H1 (cell line): ENCODE results near the gene KRT4. TPM values are rescaled to one million over a fixed set of nuclear protein-coding genes. Genes with fewer than 3 reads are reported as not detected.

ENCODE experiments used
- CTCF ChIA-PET: fragments of 300-600 bp; sonication (Branson Sonifier 250); formaldehyde crosslinking; loops from one replicate; lab custom pipeline; 2021; ENCODE audit not compliant: partially characterized antibody; lab: Charles Lee
- POLR2A ChIA-PET: fragments of 300-600 bp; sonication (Branson Sonifier 250); formaldehyde crosslinking; loops from one replicate; lab custom pipeline; 2021; ENCODE audit warnings: inconsistent platforms; ENCODE audit not compliant: partially characterized antibody; lab: Charles Lee
- DNase-seq, 2 experiments: peaks; one replicate each; pipeline versions ENCODE4 v3.0.0 to v3.0.0-alpha.2; 2010 to 2022; ENCODE audit warnings: low spot score in 2 of 2, low read depth in 1 of 2, mixed read lengths in 1 of 2
- FAIRE-seq: peaks from 2 replicates; lab custom pipeline; 2011; peaks lifted over from hg19 to GRCh38; lab: Jason Lieb, UNC
- H2AFZ ChIP-seq: 2 replicates; pipeline ENCODE4 v1.8.1; 2012; ENCODE audit warnings: low read length, inconsistent platforms
- H2AK5ac ChIP-seq: 2 replicates; pipeline ENCODE4 v1.6.1; 2013; ENCODE audit warnings: low read depth, low read length
- H2BK120ac ChIP-seq: replicated peaks from 2 replicates; pipeline ENCODE3; 2013; ENCODE audit warnings: low read depth, low read length, inconsistent platforms
- H2BK12ac ChIP-seq: 2 replicates; pipeline ENCODE4 v1.6.1; 2013; ENCODE audit warnings: low read depth, low read length
- H2BK15ac ChIP-seq: 2 replicates; pipeline ENCODE4 v1.6.1; 2013; ENCODE audit warnings: low read length
- H2BK20ac ChIP-seq: 2 replicates; pipeline ENCODE4 v1.6.1; 2013; ENCODE audit warnings: low read length
- H2BK5ac ChIP-seq: 2 replicates; pipeline ENCODE4 v1.6.1; 2013; ENCODE audit warnings: low read depth, low read length
- H3K14ac ChIP-seq: 2 replicates; pipeline ENCODE4 v1.6.1; 2013; ENCODE audit warnings: inconsistent platforms; ENCODE audit not compliant: insufficient read length
- H3K18ac ChIP-seq: 2 replicates; pipeline ENCODE4 v1.6.1; 2013; ENCODE audit warnings: low read length; ENCODE audit errors: extremely low read depth
- H3K23ac ChIP-seq: 2 replicates; pipeline ENCODE4 v1.6.1; 2013; ENCODE audit warnings: inconsistent platforms; ENCODE audit not compliant: insufficient read length
- H3K23me2 ChIP-seq: 2 replicates; pipeline ENCODE4 v1.6.1; 2013; ENCODE audit warnings: low read depth, low read length
- H3K27ac ChIP-seq: 2 replicates; pipeline ENCODE4 v1.6.1; 2011; ENCODE audit warnings: low read depth, low read length, inconsistent platforms
- H3K27me3 ChIP-seq, 4 experiments: replicated peaks in 1 of 4; 1 replicate in 1 of 4; 2 replicates in 3 of 4; pipeline versions ENCODE4 v1.6.1 to v1.8.1; 2011 to 2013; ENCODE audit warnings: low read length in 3 of 4, mild to moderate bottlenecking in 3 of 4, inconsistent platforms in 2 of 4, mixed read lengths in 2 of 4, moderate library complexity in 1 of 4; ENCODE audit not compliant: control insufficient read depth in 3 of 4, insufficient read depth in 3 of 4; ENCODE audit errors: extremely low read depth in 1 of 4
- H3K36me3 ChIP-seq, 4 experiments: 2 replicates each; pipeline versions ENCODE4 v1.6.1 to v1.8.1; 2011 to 2013; ENCODE audit warnings: mild to moderate bottlenecking in 4 of 4, low read length in 3 of 4, moderate library complexity in 2 of 4, control low read depth in 1 of 4, inconsistent platforms in 1 of 4; ENCODE audit not compliant: insufficient read depth in 4 of 4, control insufficient read depth in 2 of 4
- H3K4ac ChIP-seq: replicated peaks from 2 replicates; pipeline ENCODE3; 2013; ENCODE audit warnings: low read length, low read depth, mixed read lengths, inconsistent platforms; ENCODE audit not compliant: insufficient read length
- H3K4me1 ChIP-seq, 4 experiments: replicated peaks in 1 of 4; 1 replicate in 1 of 4; 2 replicates in 3 of 4; pipeline versions ENCODE4 v1.6.1 to v1.8.1; 2011 to 2013; ENCODE audit warnings: low read length in 3 of 4, inconsistent platforms in 2 of 4, mixed read lengths in 1 of 4; ENCODE audit not compliant: insufficient read depth in 4 of 4, control insufficient read depth in 3 of 4
- H3K4me2 ChIP-seq, 2 experiments: 2 replicates each; pipeline versions ENCODE4 v1.6.1 to v1.8.1; 2011 to 2013; ENCODE audit warnings: low read depth in 2 of 2, low read length in 2 of 2, control low read depth in 1 of 2, inconsistent platforms in 1 of 2, mild to moderate bottlenecking in 1 of 2; ENCODE audit not compliant: insufficient read depth in 1 of 2
- H3K4me3 ChIP-seq, 4 experiments: fragments of 200-600, 300-600 bp in 1 of 4; sonication (generic), shearing (Covaris generic), sonication (Bioruptor Twin) in 1 of 4; 2 replicates each; pipeline versions ENCODE4 v1.5.1 to v1.8.1; 2011 to 2016; ENCODE audit warnings: low read length in 4 of 4, low read depth in 3 of 4, control low read depth in 2 of 4, inconsistent platforms in 2 of 4, mild to moderate bottlenecking in 2 of 4, mixed read lengths in 1 of 4, moderate library complexity in 1 of 4; ENCODE audit not compliant: insufficient read depth in 2 of 4; ENCODE audit errors: extremely low read depth in 1 of 4
- H3K56ac ChIP-seq: replicated peaks from 2 replicates; pipeline ENCODE3; 2013; ENCODE audit warnings: low read depth, mild to moderate bottlenecking, mixed read lengths, low read length, inconsistent platforms; ENCODE audit not compliant: insufficient read length
- H3K79me1 ChIP-seq: 2 replicates; pipeline ENCODE4 v1.6.1; 2013; ENCODE audit warnings: low read depth, low read length, control low read depth
- H3K79me2 ChIP-seq, 2 experiments: 2 replicates each; pipeline versions ENCODE4 v1.6.1 to v1.8.1; 2012 to 2013; ENCODE audit warnings: low read length in 2 of 2, mild to moderate bottlenecking in 2 of 2, inconsistent platforms in 1 of 2; ENCODE audit not compliant: insufficient read depth in 2 of 2, control insufficient read depth in 1 of 2
- H3K9ac ChIP-seq, 4 experiments: replicated peaks in 1 of 4; 1 replicate in 1 of 4; 2 replicates in 3 of 4; pipeline versions ENCODE4 v1.6.1 to v1.8.1; 2011 to 2013; ENCODE audit warnings: low read depth in 3 of 4, low read length in 3 of 4, control low read depth in 2 of 4, mild to moderate bottlenecking in 2 of 4, moderate library complexity in 2 of 4, inconsistent platforms in 1 of 4; ENCODE audit errors: extremely low read depth in 1 of 4
- H3K9me3 ChIP-seq, 2 experiments: 2 replicates each; pipeline versions ENCODE4 v1.6.1 to v1.8.1; 2012 to 2013; ENCODE audit warnings: mild to moderate bottlenecking in 2 of 2, moderate library complexity in 2 of 2, control low read depth in 1 of 2, inconsistent platforms in 1 of 2, low read depth in 1 of 2, low read length in 1 of 2, mixed read lengths in 1 of 2; ENCODE audit not compliant: insufficient read depth in 2 of 2
- H4K20me1 ChIP-seq, 2 experiments: replicated peaks in 1 of 2; 2 replicates each; pipeline versions ENCODE3 to v1.8.1; 2011 to 2013; ENCODE audit warnings: inconsistent platforms in 2 of 2, low read length in 2 of 2, mild to moderate bottlenecking in 1 of 2; ENCODE audit not compliant: insufficient read depth in 2 of 2, control insufficient read depth in 1 of 2
- H4K5ac ChIP-seq: 2 replicates; pipeline ENCODE4 v1.6.1; 2013; ENCODE audit warnings: low read length, low read depth, mixed read lengths, inconsistent platforms; ENCODE audit not compliant: insufficient read length
- H4K8ac ChIP-seq: 2 replicates; pipeline ENCODE4 v1.8.0; 2013; ENCODE audit warnings: mild to moderate bottlenecking, moderate library complexity, low read length, inconsistent platforms; ENCODE audit not compliant: insufficient read depth; ENCODE audit errors: extremely low read depth
- H4K91ac ChIP-seq: replicated peaks from 2 replicates; pipeline ENCODE3; 2013; ENCODE audit warnings: low read length, mixed read lengths, inconsistent platforms; ENCODE audit not compliant: insufficient read length
- BRCA1 ChIP-seq: IDR thresholded peaks from 2 replicates; pipeline ENCODE4 v1.6.1; 2012; ENCODE audit warnings: low read depth, low read length, improper control_type of control experiment
- CHD1 ChIP-seq: IDR thresholded peaks from 2 replicates; pipeline ENCODE4 v1.6.1; 2012; ENCODE audit warnings: low read depth, low read length, improper control_type of control experiment
- GABPA ChIP-seq: IDR thresholded peaks from 2 replicates; pipeline ENCODE4 v1.6.1; 2011; ENCODE audit warnings: mild to moderate bottlenecking, low read length, moderate library complexity, borderline replicate concordance; ENCODE audit not compliant: insufficient read depth
- HDAC2 ChIP-seq, 2 experiments: fragments of 300-600 bp in 1 of 2; sonication (generic) in 1 of 2; IDR thresholded peaks; 2 replicates each; pipeline ENCODE4 v1.6.1; 2011 to 2012; ENCODE audit warnings: low read depth in 2 of 2, low read length in 2 of 2, mild to moderate bottlenecking in 2 of 2, moderate library complexity in 2 of 2, borderline replicate concordance in 1 of 2, inconsistent platforms in 1 of 2
- NRF1 ChIP-seq: IDR thresholded peaks from 2 replicates; pipeline ENCODE4 v1.6.1; 2011; ENCODE audit warnings: mild to moderate bottlenecking, low read depth, low read length, improper control_type of control experiment
- RAD21 ChIP-seq, 2 experiments: IDR thresholded peaks in 1 of 2; conservative IDR thresholded peaks in 1 of 2; 2 replicates each; pipeline ENCODE4 v1.6.1; 2011; ENCODE audit warnings: low read depth in 2 of 2, low read length in 2 of 2, improper control_type of control experiment in 1 of 2, inconsistent platforms in 1 of 2, mild to moderate bottlenecking in 1 of 2, moderate library complexity in 1 of 2
- RBBP5 ChIP-seq: IDR thresholded peaks from 2 replicates; pipeline ENCODE4 v1.7.1; 2012; ENCODE audit warnings: low read depth, mild to moderate bottlenecking, inconsistent platforms, low read length, moderate library complexity, borderline replicate concordance
- SIRT6 ChIP-seq: IDR thresholded peaks from one replicate; pipeline ENCODE4 v1.7.1; 2012; ENCODE audit warnings: low read length, inconsistent platforms
- TAF1 ChIP-seq: IDR thresholded peaks from 2 replicates; pipeline ENCODE4 v1.6.1; 2011; ENCODE audit warnings: mild to moderate bottlenecking, low read depth, low read length
- TEAD4 ChIP-seq: IDR thresholded peaks from 2 replicates; pipeline ENCODE4 v1.6.1; 2012; ENCODE audit warnings: low read depth, low read length, inconsistent platforms, mixed read lengths
- YY1 ChIP-seq: IDR thresholded peaks from 2 replicates; pipeline ENCODE4 v1.6.1; 2011; ENCODE audit warnings: low read depth, mild to moderate bottlenecking, low read length
- ZNF274 ChIP-seq: IDR thresholded peaks from 2 replicates; pipeline ENCODE4 v1.7.0; 2012; ENCODE audit warnings: low read length, borderline replicate concordance; ENCODE audit errors: extremely low read depth
- WGBS, 2 experiments: shearing (Covaris generic) in 1 of 2; methylation state at CpG; one replicate each; pipeline versions ENCODE4 v1.1.6 to v1.1.7; 2013 to 2015; ENCODE audit warnings: low lambda C conversion rate in 2 of 2, mixed read lengths in 2 of 2, inconsistent platforms in 1 of 2, low coverage in 1 of 2, missing lambda C conversion rate in 1 of 2; ENCODE audit not compliant: insufficient replicate concordance in 2 of 2, insufficient coverage in 1 of 2, insufficient read length in 1 of 2; ENCODE audit errors: extremely low coverage in 1 of 2, missing lambda C conversion rate in 1 of 2; 5-methylcytosine and 5-hydroxymethylcytosine counted together
- polyA plus RNA-seq, 7 experiments: library from polyadenylated mRNA; depleted of rRNA in 3 of 7; stranded (reverse) in 5 of 7; unstranded in 2 of 7; fragments of >200 nt in 5 of 7; fragments of 200-250 nt in 2 of 7; gene quantifications; 1 replicate in 5 of 7; 2 replicates in 1 of 7; 4 replicates in 1 of 7; pipeline versions ENCODE4 v1.2.1 to v1.2.3, GENCODE V29; 2011 to 2013; ENCODE audit warnings: missing spikeins in 2 of 7, mixed read lengths in 2 of 7
- total RNA-seq: library from RNA; stranded (reverse); fragmentation: NEBNext Ultra II Directional; extraction: Animal tissue kit (Norgen Biotek cat#: 25700); gene quantifications from 2 replicates; pipeline ENCODE4 v1.2.1, GENCODE V29; 2021

The KRT4 gene
- total and polyA plus RNA-seq, 2 of the 8 experiments (the other 6 are each of a cell fraction or from before 2014, with no cell fraction given) = not detected

- no peaks in the 10 kb centered on the region for H3K27me3 ChIP-seq
- no peak for TF ChIP-seq YY1
- no peak for TF ChIP-seq ZNF274
- no peak for TF ChIP-seq RAD21 (IDR thresholded peaks at IDR 0.05 in 1 of 2, conservative IDR thresholded peaks at IDR 0.05 in 1 of 2; ENCODE audit: low read depth in 2 of 2, low read length in 2 of 2)
- TF ChIP-seq NRF1 = no peak
- no peak for TF ChIP-seq BRCA1
- TF ChIP-seq TAF1 = no peak
- TF ChIP-seq GABPA = no peak
- TF ChIP-seq SIRT6 = no peak
- TF ChIP-seq TEAD4 = no peak
- no peak for TF ChIP-seq HDAC2 (IDR thresholded peaks at IDR 0.05; ENCODE audit: borderline replicate concordance in 1 of 2, low read depth in 2 of 2, low read length in 2 of 2)
- no peak for TF ChIP-seq CHD1
- TF ChIP-seq RBBP5 = no peak
Measured at GRCh38 chr12:52815676-52816588, 2.0 kb upstream of the KRT4 start.

More at GRCh38 chr12:52815676-52816588, 2.0 kb upstream of the KRT4 start:
- H3K23me2 ChIP-seq = no peaks in the 10 kb centered on the region
- no peak overlapping the region for H3K27ac ChIP-seq
- peak overlapping the region; percentile 4 for H3K56ac ChIP-seq
- no peak overlapping the region for H3K18ac ChIP-seq
- FAIRE-seq (no peak), DNase-seq (no peak)
- H3K36me3 ChIP-seq = no peaks in the 10 kb centered on the region
- H3K23ac ChIP-seq = no peak overlapping the region
- no peak overlapping the region for H4K91ac ChIP-seq
- H4K20me1 ChIP-seq = no peaks in the 10 kb centered on the region
- no peak overlapping the region for H2AK5ac ChIP-seq
- no peak overlapping the region for H2BK15ac ChIP-seq
- no peaks in the 10 kb centered on the region for H3K9me3 ChIP-seq
- no peak overlapping the region for H4K5ac ChIP-seq
- no peak overlapping the region for H2BK5ac ChIP-seq
- no peaks in the 10 kb centered on the region for H3K79me1 ChIP-seq
- H2BK12ac ChIP-seq = no peak overlapping the region
- no peak overlapping the region for H2AFZ ChIP-seq
- H3K4me3 ChIP-seq = no peak overlapping the region
- H3K9ac ChIP-seq = no peak overlapping the region
- no peak overlapping the region for H3K14ac ChIP-seq
- ChIA-PET POLR2A (no interaction called here), CTCF (interaction anchor here (1.6 kb wide), 1 partner anchor 8 kb away, joined by 6 read pairs; no protein-coding TSS in a partner anchor)
- no peak overlapping the region for H2BK20ac ChIP-seq
- H3K79me2 ChIP-seq = no peaks in the 10 kb centered on the region
- no peak overlapping the region for H3K4me2 ChIP-seq
- no peak overlapping the region; the same call in 1 of the 2 replicates for H4K8ac ChIP-seq
- WGBS, 2 experiments = 80% methylated on average over 9 of the region's 9 CpGs; no CpG with 5 or more reads in 1 of the 2 experiments
- H2BK120ac ChIP-seq = no peak overlapping the region
- no peak overlapping the region for H3K4ac ChIP-seq
- H3K4me1 ChIP-seq = no peaks in the 10 kb centered on the region
